ENCODE data around the gene COX7A2L. TPM values are rescaled to one million over a fixed set of nuclear protein-coding genes. Genes with fewer than 3 reads are reported as not detected.

The COX7A2L gene
- total and polyA plus RNA-seq, 9 of the 15 experiments (the other 6 are each of a cell fraction or from before 2014, with no cell fraction given), result 118 to 481 (median 163) TPM

GRCh38 chr2:42310007-42310515, 51.0 kb downstream of the COX7A2L start (continued):
- no peak for TF ChIP-seq MEF2A (IDR thresholded peaks at IDR 0.05; ENCODE audit: control insufficient read depth, low read depth, low read length)

GRCh38 chr2:42309366-42309765, 51.7 kb downstream of the COX7A2L start:
- H3K27ac ChIP-seq (ENCODE audit: extremely low read depth, low read depth, low read length), result no peak overlapping the region
- in situ Hi-C loops (cut with MboI) (no loop called here), intact Hi-C loops (cut with micrococcal nuclease) (no loop called here)
- no peak overlapping the region for H2AFZ ChIP-seq (ENCODE audit: low read depth, low read length)
- no peaks in the 10 kb centered on the region for H3K9me3 ChIP-seq (replicated peaks; ENCODE audit: control insufficient read depth, insufficient read depth, low read depth, low read length)
- no peak for TF ChIP-seq CCNT2 (IDR thresholded peaks at IDR 0.05; ENCODE audit: borderline replicate concordance, extremely low read depth, insufficient read length, low read depth, low read length)
- TF ChIP-seq SP1 (CRISPR knock-in tag; IDR thresholded peaks at IDR 0.05), result no peak
- no peak for TF ChIP-seq ZNF431 (CRISPR knock-in tag; IDR thresholded peaks at IDR 0.05)
- TF ChIP-seq RBM34 (IDR thresholded peaks at IDR 0.05; ENCODE audit: borderline replicate concordance, insufficient read depth, low read length), result no peak
- TF ChIP-seq POLR2A (conservative IDR thresholded peaks at IDR 0.05), result no peak
- TF ChIP-seq ZKSCAN3 (CRISPR knock-in tag; IDR thresholded peaks at IDR 0.05), result no peak
- TF ChIP-seq, protein P1, sequence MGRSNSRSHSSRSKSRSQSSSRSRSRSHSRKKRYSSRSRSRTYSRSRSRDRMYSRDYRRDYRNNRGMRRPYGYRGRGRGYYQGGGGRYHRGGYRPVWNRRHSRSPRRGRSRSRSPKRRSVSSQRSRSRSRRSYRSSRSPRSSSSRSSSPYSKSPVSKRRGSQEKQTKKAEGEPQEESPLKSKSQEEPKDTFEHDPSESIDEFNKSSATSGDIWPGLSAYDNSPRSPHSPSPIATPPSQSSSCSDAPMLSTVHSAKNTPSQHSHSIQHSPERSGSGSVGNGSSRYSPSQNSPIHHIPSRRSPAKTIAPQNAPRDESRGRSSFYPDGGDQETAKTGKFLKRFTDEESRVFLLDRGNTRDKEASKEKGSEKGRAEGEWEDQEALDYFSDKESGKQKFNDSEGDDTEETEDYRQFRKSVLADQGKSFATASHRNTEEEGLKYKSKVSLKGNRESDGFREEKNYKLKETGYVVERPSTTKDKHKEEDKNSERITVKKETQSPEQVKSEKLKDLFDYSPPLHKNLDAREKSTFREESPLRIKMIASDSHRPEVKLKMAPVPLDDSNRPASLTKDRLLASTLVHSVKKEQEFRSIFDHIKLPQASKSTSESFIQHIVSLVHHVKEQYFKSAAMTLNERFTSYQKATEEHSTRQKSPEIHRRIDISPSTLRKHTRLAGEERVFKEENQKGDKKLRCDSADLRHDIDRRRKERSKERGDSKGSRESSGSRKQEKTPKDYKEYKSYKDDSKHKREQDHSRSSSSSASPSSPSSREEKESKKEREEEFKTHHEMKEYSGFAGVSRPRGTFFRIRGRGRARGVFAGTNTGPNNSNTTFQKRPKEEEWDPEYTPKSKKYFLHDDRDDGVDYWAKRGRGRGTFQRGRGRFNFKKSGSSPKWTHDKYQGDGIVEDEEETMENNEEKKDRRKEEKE (IDR thresholded peaks at IDR 0.05; ENCODE audit: borderline replicate concordance in 1 of 2, control insufficient read depth in 1 of 2, low read depth in 2 of 2, low read length in 1 of 2), result no peak
- no peaks in the 10 kb centered on the region for H3K79me2 ChIP-seq (ENCODE audit: control insufficient read depth, insufficient read depth, low read length)
- H3K9ac ChIP-seq (ENCODE audit: insufficient read depth in 1 of 2, low read depth in 2 of 2, low read length in 2 of 2), result no peak overlapping the region
- no peak overlapping the region for H3K4me2 ChIP-seq (ENCODE audit: insufficient read depth, low read length)
- POLR2A ChIA-PET, result interaction anchor here (0.6 kb wide), 2 partner anchors 138 to 211 kb away, joined by 4 read pairs; no protein-coding TSS in a partner anchor
- no peaks in the 10 kb centered on the region for H3K4me1 ChIP-seq (replicated peaks in 1 of 2; ENCODE audit: control insufficient read depth in 2 of 2, insufficient read depth in 2 of 2, low read length in 2 of 2)
- H3K27me3 ChIP-seq (ENCODE audit: control insufficient read depth in 2 of 2, insufficient read depth in 2 of 2, low read length in 2 of 2), result no peaks in the 10 kb centered on the region
- BruUV-seq (replicated peaks), result no TSS peak
- no peak for ATAC-seq
- H3K4me3 ChIP-seq, result no peak overlapping the region
- FAIRE-seq, result no peak
- DNase-seq (ENCODE audit: extremely low read depth in 1 of 4, low spot score in 3 of 4), result no peak
- H4K20me1 ChIP-seq (replicated peaks; ENCODE audit: control insufficient read depth, insufficient read depth, low read length), result no peaks in the 10 kb centered on the region
- CTCF ChIA-PET (ENCODE audit: low intra/inter-chr PET ratio), result no interaction called here
- 100% methylated on average over 2 of the region's 2 CpGs for WGBS (ENCODE audit: insufficient coverage, low coverage, missing lambda C conversion rate)
- H3K36me3 ChIP-seq (ENCODE audit: control insufficient read depth, insufficient read depth, low read length), result peaks cover 11% of the 10 kb centered on the region; the same call in 2 of the 3 replicates
- no peaks in the 10 kb centered on the region for H3K9me1 ChIP-seq (ENCODE audit: control insufficient read depth, insufficient read depth, low read length)
